Iris pigment epithelial cell (primary cell): Measurements from ENCODE around the gene EID1.
A peak's percentile ranks its signal among the peaks of the same experiment; 100 is the strongest.
"Not testable (repeated sequence)": the region's sequence is repeated elsewhere in the genome, so short reads cannot be mapped to it uniquely, and the experiment has no call there.

Experiments
- DNase-seq: peaks from one replicate; pipeline ENCODE4 v3.0.0-alpha.2; 2011; ENCODE audit warnings: low read depth

Gene EID1, protein sequence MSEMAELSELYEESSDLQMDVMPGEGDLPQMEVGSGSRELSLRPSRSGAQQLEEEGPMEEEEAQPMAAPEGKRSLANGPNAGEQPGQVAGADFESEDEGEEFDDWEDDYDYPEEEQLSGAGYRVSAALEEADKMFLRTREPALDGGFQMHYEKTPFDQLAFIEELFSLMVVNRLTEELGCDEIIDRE

DNA sequence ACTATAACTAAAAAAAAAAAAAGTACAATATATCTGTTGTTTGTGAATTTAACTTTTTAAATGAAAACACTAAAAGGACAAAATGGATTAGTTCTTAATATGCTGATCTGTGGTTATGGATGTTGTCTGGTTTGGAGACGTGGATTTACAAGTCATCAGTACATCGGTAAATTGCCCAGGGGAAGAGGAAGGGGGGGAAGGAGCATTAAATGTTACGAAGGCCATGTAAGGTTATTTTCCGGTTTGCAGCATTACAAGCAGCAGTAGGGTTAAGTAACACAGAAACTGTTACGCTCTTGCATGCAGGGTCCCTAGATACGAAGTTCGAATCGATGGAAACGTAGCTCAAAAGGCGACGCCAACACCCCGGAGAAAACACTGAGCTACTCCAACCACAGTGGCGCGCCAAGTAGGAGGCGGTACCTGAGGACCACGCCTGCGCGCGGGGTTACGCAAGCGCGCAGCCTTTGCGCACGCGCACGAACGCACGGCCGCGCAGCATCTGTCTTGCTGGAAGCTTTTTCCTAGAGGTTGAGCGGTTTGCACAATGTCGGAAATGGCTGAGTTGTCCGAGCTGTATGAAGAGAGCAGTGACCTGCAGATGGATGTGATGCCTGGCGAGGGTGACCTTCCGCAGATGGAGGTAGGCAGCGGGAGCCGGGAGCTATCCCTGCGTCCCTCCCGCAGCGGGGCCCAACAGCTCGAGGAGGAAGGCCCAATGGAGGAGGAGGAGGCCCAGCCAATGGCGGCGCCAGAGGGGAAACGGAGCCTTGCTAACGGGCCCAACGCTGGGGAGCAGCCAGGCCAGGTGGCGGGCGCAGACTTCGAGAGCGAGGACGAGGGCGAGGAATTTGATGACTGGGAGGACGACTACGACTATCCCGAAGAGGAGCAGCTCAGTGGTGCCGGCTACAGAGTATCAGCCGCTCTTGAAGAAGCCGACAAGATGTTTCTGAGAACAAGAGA lies at the start of gene EID1:
TSS of gene EID1 (plus strand) at position 505 of the 966 bp plus-strand sequence. CDS start at position 548, 43 bp downstream.
- peak; percentile 98 for DNase-seq

DNA sequence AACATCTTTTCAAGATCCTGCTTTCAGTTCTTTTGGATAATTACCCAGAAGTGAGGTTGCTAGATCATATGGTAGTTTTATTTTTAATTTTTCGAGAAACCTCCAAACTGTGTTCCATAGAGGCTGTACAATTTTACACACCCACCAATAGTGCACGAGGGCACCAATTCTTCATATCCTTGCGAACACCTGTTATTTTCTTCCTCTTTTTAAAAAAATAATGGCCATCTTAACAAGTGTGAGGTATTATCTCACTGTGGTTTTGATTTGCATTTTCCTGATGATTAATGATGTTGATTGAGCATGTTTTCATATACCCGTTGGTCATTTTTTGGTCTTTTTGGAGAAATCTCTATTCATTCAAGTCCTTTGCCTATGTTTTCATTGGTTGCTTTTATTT lies 49.5 kb upstream of the EID1 start:
- no peak for DNase-seq

DNA sequence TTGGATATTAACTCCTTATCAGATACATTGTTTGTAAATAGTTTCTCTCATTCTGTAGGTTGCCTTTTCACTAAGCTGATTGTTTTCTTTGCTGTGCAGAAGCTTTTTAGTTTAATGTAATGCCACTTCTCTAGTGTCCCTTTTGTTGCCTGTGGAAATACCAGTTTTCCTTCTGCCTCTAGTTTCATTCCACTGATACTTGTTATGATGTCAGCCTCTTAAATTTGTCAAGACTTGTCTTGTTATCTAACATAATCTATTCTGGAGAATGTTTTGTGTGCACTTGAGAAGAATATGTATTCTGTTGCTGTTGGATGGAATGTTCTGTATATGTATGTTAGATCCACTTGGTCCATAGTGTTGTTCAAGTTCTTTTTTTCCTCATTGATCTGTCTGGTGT lies 49.0 kb upstream of the EID1 start:
- no peak for DNase-seq

DNA sequence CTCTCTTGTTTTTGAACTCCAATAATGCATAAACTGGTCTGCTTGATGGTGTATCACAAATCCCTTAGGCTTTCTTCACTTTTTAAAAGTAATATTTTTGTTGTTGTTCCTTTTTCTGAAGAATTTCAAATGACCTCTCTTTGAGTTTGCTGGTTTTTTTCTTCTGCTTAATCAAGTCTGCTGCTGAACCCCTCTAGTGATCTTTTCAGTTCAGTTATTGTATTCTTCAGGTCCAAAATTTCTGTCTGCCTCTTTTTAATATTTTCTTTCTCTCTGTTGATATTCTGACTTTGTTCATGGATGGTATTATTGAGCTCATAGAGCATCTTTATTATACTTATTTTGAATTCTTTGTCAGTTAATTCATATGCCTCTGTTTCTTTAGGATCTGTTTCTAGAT lies 45.3 kb upstream of the EID1 start:
- DNase-seq, result no peak

DNA sequence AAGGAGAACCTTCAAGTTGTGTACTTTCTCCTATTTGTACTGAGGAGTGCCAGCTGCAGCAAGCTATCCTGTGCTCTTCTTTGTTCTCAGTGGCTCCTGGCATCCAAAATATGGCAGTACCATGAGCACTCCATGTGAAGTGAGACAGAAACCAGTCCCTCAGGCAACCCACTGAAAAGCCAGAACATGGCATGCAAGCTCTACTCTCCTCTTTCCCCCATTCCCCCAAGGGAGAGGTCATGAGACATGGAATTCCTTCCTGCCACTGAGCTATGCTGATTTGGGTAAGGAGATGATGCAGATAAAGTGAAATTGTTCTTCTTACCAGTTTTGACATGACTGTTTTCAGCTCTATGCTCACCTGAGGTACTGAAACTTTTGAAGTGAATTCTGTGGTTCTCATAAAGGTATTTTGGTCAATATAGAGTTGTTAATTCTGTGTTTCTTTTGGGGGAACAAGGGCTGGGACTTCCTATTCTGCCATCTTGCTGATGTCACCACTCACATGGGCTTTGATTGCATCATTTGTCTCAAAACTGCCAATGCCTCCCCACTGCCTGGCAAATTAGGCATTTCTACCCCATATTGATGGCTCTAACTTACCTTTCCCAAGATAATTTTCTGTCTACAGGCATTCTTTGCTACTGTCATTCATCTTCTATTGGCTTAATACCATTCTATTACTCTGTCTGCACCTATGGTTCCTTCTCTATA lies 44.3 kb upstream of the EID1 start:
- DNase-seq, result no peak

DNA sequence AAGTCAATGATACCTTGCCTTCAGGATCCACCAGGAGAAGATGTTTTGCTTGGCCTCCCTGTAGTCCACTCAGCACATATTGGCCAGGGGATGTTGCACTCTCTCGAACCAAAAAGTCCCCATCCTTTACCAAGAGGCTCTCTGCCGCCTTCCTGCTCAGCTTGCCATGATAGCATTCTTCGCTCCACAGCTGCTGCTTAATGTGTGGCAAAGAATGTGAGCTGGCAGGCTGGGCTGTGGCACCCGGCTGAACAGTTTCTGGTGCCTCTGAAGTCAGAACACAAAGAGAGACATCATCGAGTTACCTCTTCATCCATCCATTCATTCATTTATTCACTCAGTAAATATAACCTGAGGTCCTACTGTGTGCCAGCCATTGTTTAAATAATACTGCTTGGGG lies 43.2 kb upstream of the EID1 start:
- DNase-seq, result no peak

DNA sequence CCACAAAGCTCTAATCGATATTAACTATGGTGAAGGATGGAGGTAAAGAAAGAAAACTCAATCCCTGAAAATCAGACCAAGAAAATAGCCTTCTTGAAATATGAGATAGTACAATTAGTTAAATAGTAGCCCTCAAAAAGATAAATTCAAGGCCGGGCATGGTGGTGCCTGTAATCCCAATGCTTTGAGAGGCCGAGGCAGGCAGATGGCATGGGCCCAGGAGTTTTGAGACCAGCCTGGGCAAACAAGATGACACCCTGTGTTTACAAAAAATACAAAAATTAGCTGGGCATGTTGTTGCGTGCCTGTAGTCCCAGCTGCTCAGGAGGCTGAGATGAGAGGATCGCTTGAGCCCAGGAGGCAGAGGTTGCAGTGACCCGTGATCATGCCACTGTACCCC lies 35.4 kb upstream of the EID1 start:
- DNase-seq, result no peak

DNA sequence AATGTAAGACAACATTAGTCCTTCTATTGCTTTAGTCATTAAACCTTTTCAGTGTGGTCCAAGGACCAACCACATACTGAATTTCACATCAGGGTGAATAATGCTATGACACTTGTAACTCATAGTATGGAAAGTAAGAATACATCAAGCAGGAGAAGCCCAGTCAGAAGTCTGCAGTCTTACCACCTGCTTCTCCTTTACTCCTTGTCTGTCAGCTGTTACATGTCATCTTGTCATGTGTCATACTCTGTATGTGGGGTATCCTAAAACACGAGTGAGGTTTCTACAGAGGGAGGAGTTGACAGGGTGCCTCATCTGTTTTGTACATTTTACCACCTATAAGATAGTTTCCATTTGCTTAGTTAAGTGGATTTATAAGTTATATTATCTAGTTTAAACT lies 32.8 kb upstream of the EID1 start:
- no peak for DNase-seq

DNA sequence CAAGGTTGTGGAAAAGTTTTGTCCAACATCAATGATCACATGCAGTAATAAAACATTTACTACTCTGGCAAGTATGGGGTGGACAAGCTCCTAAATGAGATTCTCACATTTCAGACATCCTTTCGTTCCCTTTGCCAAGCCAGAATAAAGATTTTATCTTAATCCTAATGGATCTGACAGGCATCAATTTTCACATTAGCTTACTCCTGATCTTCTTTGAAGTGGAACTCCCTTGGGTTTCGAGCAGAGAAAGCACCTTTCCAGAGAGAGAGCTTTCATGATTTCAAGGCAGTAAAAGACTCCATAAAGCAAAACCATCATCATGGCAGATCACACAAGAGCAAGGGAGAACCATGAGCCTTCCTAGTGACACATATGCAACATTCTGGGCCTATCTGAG lies 27.3 kb upstream of the EID1 start:
- no peak for DNase-seq

DNA sequence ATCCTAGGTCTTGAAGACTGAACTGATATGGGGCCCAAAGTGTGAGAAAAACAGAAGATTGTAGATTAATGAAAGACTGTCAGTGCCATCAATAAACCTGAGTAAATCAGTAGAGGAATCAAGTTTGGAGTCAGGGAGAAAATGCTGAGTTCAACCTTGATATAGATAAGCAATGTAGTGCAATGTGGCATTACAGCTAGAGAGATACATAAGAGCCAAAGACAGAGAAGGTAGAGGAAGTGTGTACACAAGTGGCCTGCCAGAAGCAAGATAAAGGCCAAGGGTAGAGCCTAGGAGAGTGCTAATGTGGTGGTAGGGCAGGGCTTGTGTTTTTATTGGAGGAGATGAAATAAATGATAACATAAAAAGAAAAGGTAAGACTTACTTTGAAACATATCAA lies 26.0 kb upstream of the EID1 start:
- DNase-seq, result no peak

DNA sequence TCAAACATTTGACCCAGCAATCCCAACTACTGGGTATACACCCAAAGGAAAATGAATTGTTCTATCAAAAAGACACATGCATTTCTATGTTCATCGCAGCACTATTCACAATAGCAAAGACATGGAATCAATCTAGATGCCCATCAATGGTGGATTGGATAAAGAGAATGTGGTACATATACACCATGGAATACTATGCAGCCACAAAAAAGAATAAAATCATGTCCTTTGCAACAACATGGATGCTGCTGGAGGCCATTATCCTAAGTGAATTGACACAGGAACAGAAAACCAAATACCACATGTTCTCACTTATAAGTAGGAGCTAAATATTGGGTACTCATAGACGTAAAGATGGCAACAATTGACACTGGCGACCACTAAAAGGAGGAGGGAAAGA lies 23.5 kb upstream of the EID1 start:
- DNase-seq, result not testable (repeated sequence)

DNA sequence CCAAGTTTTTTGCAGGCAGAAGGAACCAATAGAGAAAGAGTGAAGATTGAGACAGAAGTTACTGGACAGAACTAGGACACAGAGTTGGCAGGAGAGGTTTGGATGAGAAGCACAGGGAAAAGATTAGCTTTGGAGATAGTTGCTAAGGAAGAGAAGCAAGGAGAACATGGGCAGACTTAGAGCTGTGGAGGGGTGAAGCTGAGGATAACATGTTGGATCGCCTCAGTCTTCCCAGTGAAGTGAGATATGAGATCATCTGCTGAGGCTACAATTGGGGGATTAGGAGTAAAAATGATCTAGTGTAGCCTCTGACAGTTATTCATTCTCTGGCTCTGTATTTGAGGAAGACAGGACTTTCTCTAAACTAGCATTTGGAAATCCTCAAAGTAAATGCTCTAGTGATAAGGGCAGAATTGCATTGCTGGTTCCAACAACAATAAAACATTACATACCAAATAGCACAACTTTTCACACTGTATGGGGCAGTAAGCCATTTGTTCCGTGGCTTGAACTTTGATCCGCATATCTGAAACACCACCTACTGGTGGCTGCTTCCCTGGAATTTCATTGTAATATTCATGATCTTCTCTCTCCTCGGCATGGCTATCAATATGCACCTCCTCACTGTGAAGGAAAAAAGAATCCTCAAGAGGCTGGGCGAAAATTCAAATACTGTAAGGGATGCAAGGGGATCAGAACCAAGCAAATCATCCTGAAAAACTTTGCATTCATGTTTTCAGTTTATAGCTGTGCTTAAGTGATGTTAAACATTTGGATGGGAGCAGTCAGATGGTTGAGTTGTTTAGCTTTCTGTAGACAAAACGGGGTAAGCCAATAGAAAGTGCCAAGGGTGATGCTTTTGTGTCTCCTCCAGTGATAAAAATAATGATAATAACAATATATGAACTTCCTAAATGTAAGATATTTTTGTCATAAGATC lies 22.2 kb upstream of the EID1 start:
- peak; percentile 68 for DNase-seq

DNA sequence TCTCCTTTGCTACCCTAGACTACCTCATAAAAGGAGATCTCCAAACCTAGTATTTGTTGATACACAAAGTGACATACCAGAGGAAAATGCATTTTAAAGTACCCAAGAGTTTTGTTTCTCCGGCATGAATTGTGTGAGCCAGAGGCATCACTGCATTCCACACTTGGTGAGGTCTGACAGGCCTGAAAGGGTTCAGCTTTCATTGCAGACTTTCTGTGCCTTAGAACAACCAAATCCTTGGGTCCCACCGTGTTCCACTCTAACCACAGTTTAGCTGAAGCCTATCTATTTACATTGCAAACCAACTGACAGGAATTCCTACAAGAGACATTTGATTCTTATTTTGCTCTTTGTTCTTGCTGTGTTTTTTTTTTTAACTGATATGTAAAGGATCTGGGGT lies 21.0 kb upstream of the EID1 start:
- DNase-seq, result peak; percentile 86

DNA sequence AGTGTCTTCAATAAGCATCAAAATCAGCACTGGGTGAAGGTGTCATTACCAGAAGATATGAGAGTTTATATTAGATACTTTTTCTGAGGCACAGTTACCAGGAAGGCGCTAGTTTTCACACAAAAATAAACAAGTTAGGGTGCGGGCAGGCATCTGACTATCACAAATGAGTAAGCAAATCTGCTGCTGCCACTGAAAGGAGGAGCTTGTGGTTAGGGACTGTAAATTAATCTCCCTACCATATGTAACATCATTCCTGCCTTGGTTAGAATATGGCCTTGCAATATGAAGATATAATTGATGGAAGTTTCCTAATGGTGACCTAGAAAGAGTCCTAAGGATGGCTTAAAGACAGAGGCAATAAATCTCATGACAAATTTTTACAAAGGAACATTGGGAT lies 19.5 kb upstream of the EID1 start:
- peak; percentile 91 for DNase-seq

DNA sequence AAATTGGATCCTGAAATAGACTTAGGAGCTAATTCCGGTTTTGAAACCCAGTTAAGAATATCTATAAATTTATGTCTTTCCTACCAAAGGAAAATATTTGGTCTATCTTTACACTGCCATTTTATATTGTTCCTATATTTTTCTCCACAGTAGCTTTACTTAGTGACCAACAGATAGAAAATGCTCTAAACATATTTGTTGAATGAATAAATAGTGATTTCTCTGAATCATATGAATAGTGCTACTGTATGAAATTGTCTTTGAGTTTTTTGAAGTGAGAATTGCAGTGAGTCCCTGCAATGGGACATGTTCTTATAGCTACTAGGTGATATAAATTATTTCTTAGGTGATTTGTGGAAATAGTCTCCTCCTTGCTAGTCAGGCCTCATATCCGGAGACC lies 18.5 kb upstream of the EID1 start:
- DNase-seq, result no peak

DNA sequence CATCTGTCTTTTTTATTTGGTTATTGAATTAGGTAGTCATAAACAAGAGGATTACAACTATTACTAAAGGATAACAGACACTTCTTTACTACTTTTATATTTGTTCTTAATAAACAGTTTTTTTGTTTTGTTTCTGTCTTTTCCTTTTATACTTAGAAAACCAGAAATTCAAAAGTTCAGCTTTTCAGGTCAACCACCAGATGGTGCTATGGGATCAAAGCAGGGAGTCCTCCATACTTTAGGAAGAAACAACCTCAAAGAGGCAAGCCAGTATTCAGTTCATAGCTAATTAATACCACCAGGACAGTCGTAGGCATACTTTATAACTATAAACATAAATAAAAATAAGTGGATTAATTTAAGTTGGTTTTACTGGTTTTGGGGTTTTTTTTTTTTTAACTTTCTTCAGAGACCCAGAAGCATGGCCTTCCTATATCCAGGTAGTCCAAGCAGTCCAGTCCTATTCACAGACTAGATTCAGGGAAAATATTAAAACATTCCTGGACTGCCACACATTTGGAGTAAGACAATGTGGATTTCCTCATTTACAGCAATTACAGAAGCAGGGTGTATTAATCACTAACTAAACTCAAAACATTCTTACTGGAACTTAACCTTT lies 16.0 kb upstream of the EID1 start:
- DNase-seq, result peak; percentile 72

DNA sequence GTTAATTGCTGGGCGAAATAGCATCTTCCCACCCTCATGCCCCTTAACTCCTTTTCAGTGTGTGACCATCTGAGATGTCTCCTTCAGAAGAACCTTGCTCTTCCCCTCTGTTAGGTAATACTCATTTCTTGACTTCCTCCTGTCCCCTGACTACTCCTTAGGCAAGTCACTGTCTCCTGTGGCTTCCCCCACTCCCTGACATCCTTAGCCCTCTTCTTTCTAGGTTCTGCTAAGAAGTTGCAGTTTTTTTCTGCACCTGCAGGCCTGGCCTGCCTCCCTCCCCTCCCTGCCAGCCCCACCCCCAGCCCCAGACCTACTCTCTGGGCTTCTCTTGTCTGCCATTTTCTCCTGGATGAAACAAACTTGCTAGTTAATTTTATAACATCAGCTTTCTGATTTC lies 15.2 kb upstream of the EID1 start:
- DNase-seq, result no peak

DNA sequence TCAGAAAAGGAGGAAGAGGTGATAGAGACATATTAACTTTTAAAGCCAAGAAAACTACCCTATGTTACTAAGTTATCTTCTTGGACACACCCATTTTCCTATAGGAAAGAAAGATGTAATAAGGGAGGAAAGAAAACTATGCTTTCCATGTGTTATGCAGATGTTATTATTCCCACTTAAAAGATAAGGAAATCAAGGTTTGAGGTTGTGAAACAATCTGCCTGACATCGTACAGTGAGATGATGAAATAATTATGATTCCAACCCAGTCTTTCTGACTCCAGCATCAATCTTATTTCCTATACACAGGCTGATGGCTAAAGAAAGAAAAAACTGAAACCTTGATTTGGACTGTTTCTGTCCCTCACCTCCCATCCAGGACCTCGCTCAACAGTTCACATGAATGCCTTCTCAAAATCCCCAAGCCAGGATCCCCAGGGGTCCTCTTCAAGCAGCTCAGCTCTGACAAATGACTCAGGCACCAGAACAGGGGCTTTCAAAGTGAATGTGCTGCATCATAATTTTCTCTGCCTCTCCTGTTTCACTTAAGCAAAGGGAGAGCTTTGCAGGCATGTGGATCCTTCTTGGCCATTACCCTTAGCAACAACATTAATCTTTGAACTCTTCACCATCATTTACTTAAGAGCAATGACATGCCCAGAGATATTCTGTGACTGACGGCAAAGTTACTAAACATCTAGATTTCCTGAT lies 12.4 kb upstream of the EID1 start:
- DNase-seq, result peak; percentile 89

DNA sequence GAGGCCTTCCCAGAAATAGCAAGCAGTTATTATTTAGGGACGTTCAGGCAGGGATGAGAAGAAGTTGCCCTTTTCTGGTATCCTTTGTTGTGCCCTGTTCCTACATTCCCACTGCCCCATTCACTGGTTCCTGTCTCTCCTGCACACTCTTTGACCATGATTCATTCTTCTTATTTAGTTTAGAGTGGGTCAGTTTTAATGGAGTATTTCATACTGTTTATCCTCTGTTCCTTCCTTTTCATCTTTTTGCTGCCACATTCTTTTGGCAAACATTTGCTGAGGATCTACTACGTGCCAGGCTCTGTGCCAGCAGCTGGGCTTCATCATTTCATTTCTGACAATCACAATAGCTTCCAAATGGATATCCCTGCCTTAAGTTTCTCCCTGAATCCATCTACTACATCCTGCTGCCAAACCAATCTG lies 11.8 kb upstream of the EID1 start:
- DNase-seq, result peak; percentile 54

DNA sequence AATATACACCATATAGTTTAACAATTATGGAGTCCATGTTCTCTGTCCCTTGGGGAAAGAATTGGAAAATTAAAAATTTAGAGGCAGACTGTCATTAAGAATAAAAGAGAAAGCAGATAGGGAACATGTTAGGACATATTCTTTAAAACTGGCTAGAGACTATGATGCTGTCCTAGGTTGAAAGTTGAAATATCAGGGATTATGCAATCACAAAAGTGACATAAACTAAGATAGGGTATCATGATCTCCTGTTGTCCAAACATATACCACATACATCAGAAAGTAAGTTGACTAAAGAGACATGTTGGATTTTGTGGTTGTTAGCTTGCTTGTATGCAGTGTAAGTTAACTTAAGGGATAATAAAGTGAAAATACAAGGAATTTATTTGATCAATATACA lies 9.9 kb upstream of the EID1 start:
- peak; percentile 69 for DNase-seq

DNA sequence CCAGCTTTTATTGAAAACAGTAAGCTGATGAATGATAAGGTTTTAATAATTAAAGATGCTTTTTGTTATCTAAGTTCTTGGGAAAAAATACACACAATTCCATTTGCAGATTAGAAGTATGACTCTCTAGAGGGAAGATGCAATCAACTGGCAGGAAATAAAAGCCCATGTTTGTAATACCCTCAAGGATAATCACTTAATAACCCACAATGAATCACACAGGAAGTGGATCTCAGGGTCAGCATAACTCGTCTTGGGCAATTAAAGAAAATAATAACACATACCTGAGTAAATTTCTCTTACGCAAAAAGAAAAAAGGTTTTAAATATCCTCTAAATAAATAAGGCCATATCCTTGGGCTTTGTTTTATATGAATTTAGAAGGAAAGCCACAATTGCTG lies 9.4 kb upstream of the EID1 start:
- DNase-seq, result peak; percentile 96
